Measurements from ENCODE around the gene ARL5C. TPM values are rescaled to one million over a fixed set of nuclear protein-coding genes. Genes with fewer than 3 reads are reported as not detected.

ARL5C gene
- total RNA-seq, 1 experiment from 2014 or later = not detected

GRCh38 chr17:39110435-39111136 lies 55.4 kb downstream of the ARL5C start:
- H3K27me3 Mint-ChIP-seq (ENCODE audit: low read depth) = no peaks in the 10 kb centered on the region; the same call in 1 of the 2 replicates
- POLR2A ChIA-PET = no interaction called here
- no peaks in the 10 kb centered on the region; the same call in 1 of the 2 replicates for H3K4me1 Mint-ChIP-seq
- no peaks in the 10 kb centered on the region for H3K9me3 Mint-ChIP-seq
- H3K36me3 Mint-ChIP-seq = no peaks in the 10 kb centered on the region
- H3K27ac Mint-ChIP-seq = no peak overlapping the region
- TF ChIP-seq ZNF317 (CRISPR knock-in tag; IDR thresholded peaks at IDR 0.05; ENCODE audit: borderline replicate concordance, low read depth) (no peak), CREM (CRISPR knock-in tag; IDR thresholded peaks at IDR 0.05) (no peak), AR (CRISPR knock-in tag; IDR thresholded peaks at IDR 0.05) (no peak), MLX (CRISPR knock-in tag; IDR thresholded peaks at IDR 0.05) (no peak), GABPB1 (CRISPR knock-in tag; IDR thresholded peaks at IDR 0.05) (no peak), HMGXB4 (CRISPR knock-in tag; IDR thresholded peaks at IDR 0.05) (no peak), RORB (CRISPR knock-in tag; IDR thresholded peaks at IDR 0.05) (no peak), FOXP1 (CRISPR knock-in tag; IDR thresholded peaks at IDR 0.05; ENCODE audit: borderline replicate concordance) (no peak), AFF4 (CRISPR knock-in tag; IDR thresholded peaks at IDR 0.05; ENCODE audit: borderline replicate concordance) (no peak), ATF3 (CRISPR knock-in tag; conservative IDR thresholded peaks at IDR 0.05) (no peak), CTCF (IDR thresholded peaks at IDR 0.05) (no peak), ERG (CRISPR knock-in tag; IDR thresholded peaks at IDR 0.05) (no peak)
- CTCF ChIA-PET = interaction anchor here (0.6 to 1.5 kb wide), 3 partner anchors 43 to 64 kb away, joined by 3 read pairs; no protein-coding TSS in a partner anchor
- no peak for DNase-seq (ENCODE audit: low spot score)
- no peak overlapping the region for H3K4me3 Mint-ChIP-seq
- ATAC-seq = peak; percentile 53; the same call in 1 of the 2 replicates

Data from WTC11 (cell line).